GM12878 (cell line): ENCODE measurements around the gene SNRNP27. TPM values are rescaled to one million over a fixed set of nuclear protein-coding genes. Genes with fewer than 3 reads are reported as not detected.

Experiments
- ATAC-seq: fragments of 200-7000 bp; cut with Tn5 transposase; 3 replicates; pipeline ENCODE4 v1.9.1; 2020; ENCODE audit warnings: mild to moderate bottlenecking, moderate library complexity
- BruUV-seq: library from RNA; stranded (reverse); fragments of 400-500 nt; replicated peaks from 2 replicates; lab custom pipeline; 2021; lab: Mats Ljungman, UMichigan
- CTCF ChIA-PET: fragments of 300-600 bp; sonication (Branson Sonifier 250); formaldehyde crosslinking; extraction: SDS; loops from one replicate; lab custom pipeline; 2021; ENCODE audit warnings: inconsistent platforms; lab: Yijun Ruan, JAX
- POLR2A ChIA-PET: fragments of 350-600 bp; formaldehyde crosslinking; extraction: SDS; loops from one replicate; lab custom pipeline; 2021; ENCODE audit warnings: inconsistent platforms; lab: Charles Lee
- RAD21 ChIA-PET: fragments of 300-600 bp; sonication (Branson Sonifier 250); formaldehyde crosslinking; loops from one replicate; lab custom pipeline; 2023; ENCODE audit warnings: antibody characterized with exemption; ENCODE audit not compliant: unreplicated experiment; lab: Charles Lee
- SMC1A ChIA-PET: fragments of 300-600 bp; sonication (Branson Sonifier 250); formaldehyde crosslinking; loops from one replicate; lab custom pipeline; 2023; ENCODE audit not compliant: unreplicated experiment, uncharacterized antibody; lab: Charles Lee
- DNase-seq: peaks from one replicate; pipeline ENCODE4 v3.0.0-alpha.2; 2011; ENCODE audit warnings: low read depth, low spot score
- FAIRE-seq: peaks from 3 replicates; lab custom pipeline; 2011; peaks lifted over from hg19 to GRCh38; lab: Jason Lieb, UNC
- H2AFZ ChIP-seq: 2 replicates; pipeline ENCODE4 v1.6.0; 2011; ENCODE audit warnings: low read depth, low read length, control low read depth; ENCODE audit not compliant: control insufficient read depth
- H3K27ac ChIP-seq: 2 replicates; pipeline ENCODE4 v1.5.1; 2011; ENCODE audit warnings: control low read depth; ENCODE audit not compliant: control insufficient read depth, insufficient read depth
- H3K27me3 ChIP-seq, 2 experiments: replicated peaks in 1 of 2; 2 replicates each; pipeline versions ENCODE4 v1.6.0 to v1.6.1; 2011; ENCODE audit warnings: low read length in 1 of 2; ENCODE audit not compliant: control insufficient read depth in 2 of 2, insufficient read depth in 2 of 2
- H3K36me3 ChIP-seq, 2 experiments: 2 replicates each; pipeline ENCODE4 v1.5.1; 2011; ENCODE audit warnings: low read length in 1 of 2; ENCODE audit not compliant: control insufficient read depth in 2 of 2, insufficient read depth in 2 of 2
- H3K4me1 ChIP-seq: 2 replicates; pipeline ENCODE4 v1.6.1; 2011; ENCODE audit warnings: mild to moderate bottlenecking, low read length, moderate library complexity, mixed read lengths; ENCODE audit not compliant: control insufficient read depth, insufficient read depth
- H3K4me2 ChIP-seq: 2 replicates; pipeline ENCODE4 v1.6.0; 2011; ENCODE audit warnings: control low read depth; ENCODE audit not compliant: control insufficient read depth, insufficient read depth
- H3K4me3 ChIP-seq: fragments of 200-600 bp; sonication (generic); 2 replicates; pipeline ENCODE4 v1.5.1; 2016
- H3K79me2 ChIP-seq: 2 replicates; pipeline ENCODE4 v1.6.0; 2011; ENCODE audit warnings: low read length; ENCODE audit not compliant: control insufficient read depth, insufficient read depth
- H3K9ac ChIP-seq: 2 replicates; pipeline ENCODE4 v1.8.0; 2011; ENCODE audit warnings: low read length, control low read depth, mixed read lengths; ENCODE audit not compliant: control insufficient read depth, insufficient read depth
- H3K9me3 ChIP-seq: replicated peaks from 3 replicates; pipeline ENCODE4 v1.5.1; 2011; ENCODE audit warnings: mild to moderate bottlenecking, low read length; ENCODE audit not compliant: control insufficient read depth, insufficient read depth
- H4K20me1 ChIP-seq: 2 replicates; pipeline ENCODE4 v1.6.0; 2011; ENCODE audit not compliant: control insufficient read depth, insufficient read depth
- ATF7 ChIP-seq: fragments of 450-650 bp; IDR thresholded peaks from 2 replicates; pipeline ENCODE4 v1.6.1; 2016; ENCODE audit warnings: low read depth, mild to moderate bottlenecking
- CBX3 ChIP-seq: fragments of 200-600 bp; sonication (generic); IDR thresholded peaks from 2 replicates; pipeline ENCODE4 v1.6.1; 2016; ENCODE audit warnings: low read depth, borderline replicate concordance
- EGR1 ChIP-seq, 2 experiments: IDR thresholded peaks; 1 replicate in 1 of 2; 2 replicates in 1 of 2; pipeline ENCODE4 v1.6.1; 2011 to 2012; ENCODE audit warnings: low read depth in 2 of 2, low read length in 2 of 2, borderline replicate concordance in 1 of 2, mild to moderate bottlenecking in 1 of 2, moderate library complexity in 1 of 2
- ESRRA ChIP-seq: IDR thresholded peaks from 2 replicates; pipeline ENCODE4 v1.6.1; 2012; ENCODE audit warnings: mild to moderate bottlenecking, low read length, improper control_type of control experiment
- FOS ChIP-seq: IDR thresholded peaks from 3 replicates; pipeline ENCODE4 v1.6.1; 2011; ENCODE audit warnings: borderline replicate concordance; ENCODE audit not compliant: insufficient read length; ENCODE audit errors: extremely low read depth
- HDAC6 ChIP-seq: fragments of 200-600 bp; sonication (generic); IDR thresholded peaks from one replicate; pipeline ENCODE4 v1.8.0; 2017; ENCODE audit warnings: antibody characterized with exemption; ENCODE audit not compliant: unreplicated experiment
- JUNB ChIP-seq: IDR thresholded peaks from 2 replicates; pipeline ENCODE4 v1.6.1; 2016; ENCODE audit warnings: antibody characterized with exemption, mild to moderate bottlenecking
- MXI1 ChIP-seq: fragments of 150-350 bp; IDR thresholded peaks from 2 replicates; pipeline ENCODE4 v1.6.1; 2011; ENCODE audit warnings: low read depth, mild to moderate bottlenecking, inconsistent platforms, low read length, improper control_type of control experiment
- NR2F1 ChIP-seq: fragments of 450-650 bp; conservative IDR thresholded peaks from 2 replicates; pipeline ENCODE4 v1.6.1; 2017; ENCODE audit warnings: mild to moderate bottlenecking
- RAD51 ChIP-seq: fragments of 450-650 bp; IDR thresholded peaks from 2 replicates; pipeline ENCODE4 v1.6.1; 2016; ENCODE audit warnings: moderate library complexity, mild to moderate bottlenecking, inconsistent platforms
- STAT1 ChIP-seq: fragments of 450-650 bp; conservative IDR thresholded peaks from 2 replicates; pipeline ENCODE4 v1.6.1; 2014; ENCODE audit warnings: antibody characterized with exemption, mild to moderate bottlenecking
- TBL1XR1 ChIP-seq: IDR thresholded peaks from 2 replicates; pipeline ENCODE4 v1.6.1; 2012; ENCODE audit warnings: low read depth, low read length, improper control_type of control experiment
- TCF7 ChIP-seq: IDR thresholded peaks from 2 replicates; pipeline ENCODE4 v1.6.1; 2014; ENCODE audit warnings: antibody characterized with exemption, borderline replicate concordance
- ZBED1 ChIP-seq: IDR thresholded peaks from 2 replicates; pipeline ENCODE4 v1.6.1; 2016; ENCODE audit warnings: borderline replicate concordance
- ZZZ3 ChIP-seq: IDR thresholded peaks from 2 replicates; pipeline ENCODE4 v1.6.1; 2011; ENCODE audit warnings: low read depth; ENCODE audit not compliant: control insufficient read depth, insufficient read length
- WGBS: methylation state at CpG from one replicate; pipeline ENCODE4 v1.1.6; 2016; ENCODE audit warnings: low lambda C conversion rate; ENCODE audit not compliant: insufficient replicate concordance, insufficient coverage; ENCODE audit errors: missing lambda C conversion rate; 5-methylcytosine and 5-hydroxymethylcytosine counted together
- in situ Hi-C: fragments of 300-500 bp; cut with MboI; formaldehyde crosslinking; loops from 9 replicates; pipeline ENCODE4 v1.14.3; 2018; ENCODE audit warnings: mixed read lengths
- intact Hi-C: fragments of 100-400 bp; cut with micrococcal nuclease; formaldehyde crosslinking; loops from one replicate; pipeline ENCODE4 v1.14.2; 2022; ENCODE audit not compliant: unreplicated experiment
- polyA plus RNA-seq, 11 experiments: library from polyadenylated mRNA; depleted of rRNA in 4 of 11; unstranded in 6 of 11; stranded (reverse) in 5 of 11; fragments of >200 nt; fragmentation: Nextera tagmentation in 4 of 11; fragmentation: Illumina TruSeq in 1 of 11; extraction: Ambion mirVana in 4 of 11; extraction: Trizol in 1 of 11; gene quantifications; 1 replicate in 1 of 11; 2 replicates in 10 of 11; pipeline versions ENCODE4 v1.2.1 to v1.2.3, GENCODE V29; 2011 to 2016; ENCODE audit warnings: inconsistent platforms in 2 of 11, missing spikeins in 2 of 11, low read depth in 1 of 11
- total RNA-seq, 4 experiments: library from RNA; depleted of rRNA in 3 of 4; stranded (reverse); fragments of >200 nt in 3 of 4; fragmentation: Illumina TruSeq in 1 of 4; extraction: Trizol in 1 of 4; gene quantifications; 2 replicates each; pipeline versions ENCODE4 v1.2.1 to v1.2.3, GENCODE V29; 2013 to 2021
- TF ChIP-seq, protein P1 (sequence below): IDR thresholded peaks from 2 replicates; pipeline ENCODE4 v1.6.1; 2012; ENCODE audit warnings: mild to moderate bottlenecking, low read depth, low read length

Gene SNRNP27
- total and polyA plus RNA-seq, 10 of the 15 experiments (the other 5 are each of a cell fraction or from before 2014, with no cell fraction given) = 30.6 to 89.5 (median 49.2) TPM

DNA sequence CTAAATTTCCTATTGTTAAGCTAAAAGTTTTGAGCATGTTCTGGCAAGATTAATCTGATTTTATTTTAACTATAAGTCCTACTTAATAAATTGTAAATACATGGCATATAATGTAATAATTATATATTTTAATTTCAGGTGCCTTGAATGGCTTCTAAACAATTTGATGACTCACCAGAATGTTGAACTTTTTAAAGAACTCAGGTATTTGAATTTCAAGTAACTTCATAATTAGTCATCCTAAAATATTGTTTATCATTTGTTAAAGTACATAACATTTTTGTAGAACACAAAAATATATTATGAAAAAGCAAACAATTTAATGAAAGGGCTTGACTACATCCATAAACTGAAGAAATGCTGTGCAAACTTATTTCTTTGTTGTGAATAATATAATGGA, 49.8 kb upstream of the SNRNP27 start:
- H4K20me1 ChIP-seq = no peaks in the 10 kb centered on the region
- no peaks in the 10 kb centered on the region for H3K79me2 ChIP-seq
- no peak for DNase-seq
- H3K27ac ChIP-seq = no peak overlapping the region
- in situ Hi-C loops (no loop called here), intact Hi-C loops (no loop called here)
- H3K4me2 ChIP-seq = no peak overlapping the region
- no TSS peak for BruUV-seq
- POLR2A ChIA-PET = no interaction called here
- no peak for FAIRE-seq
- H3K9me3 ChIP-seq = no peaks in the 10 kb centered on the region
- CTCF ChIA-PET = no interaction called here
- RAD21 ChIA-PET = no interaction called here
- H3K27me3 ChIP-seq = no peaks in the 10 kb centered on the region
- H3K9ac ChIP-seq = no peak overlapping the region
- no peak for ATAC-seq
- SMC1A ChIA-PET = interaction anchor here (1.6 kb wide), 1 partner anchor 119 kb away, joined by 3 read pairs; no protein-coding TSS in a partner anchor
- peaks cover 2 to 28% of the 10 kb centered on the region in 2 experiments for H3K36me3 ChIP-seq
- H2AFZ ChIP-seq = no peak overlapping the region
- no peak overlapping the region for H3K4me3 ChIP-seq
- no peaks in the 10 kb centered on the region for H3K4me1 ChIP-seq
- TF ChIP-seq FOS = no peak
- no peak for TF ChIP-seq ESRRA
- TF ChIP-seq EGR1 (IDR thresholded peaks at IDR 0.05; ENCODE audit: borderline replicate concordance in 1 of 2, low read depth in 2 of 2, low read length in 2 of 2) = no peak
- no peak for TF ChIP-seq CBX3
- TF ChIP-seq ATF7 = no peak
- TF ChIP-seq ZBED1 = no peak

DNA sequence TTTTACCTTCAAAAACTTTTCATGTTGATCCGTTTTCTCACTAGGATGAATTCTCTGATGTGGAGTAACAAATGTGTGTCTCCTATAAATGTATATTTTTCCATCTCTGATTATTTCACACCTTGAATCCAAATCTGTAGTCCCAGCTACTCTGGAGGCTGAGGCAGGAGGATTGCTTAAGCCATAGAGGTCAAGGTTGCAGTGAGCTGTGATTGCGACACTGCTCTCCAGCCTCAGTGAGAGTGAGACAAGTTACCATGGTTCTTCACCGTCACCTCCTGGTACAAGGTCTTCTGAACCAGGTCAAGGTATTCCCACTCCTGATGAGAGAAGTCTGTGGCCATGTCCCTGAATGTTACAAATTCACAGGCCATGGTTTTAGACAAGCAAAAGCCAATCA, 49.2 kb upstream of the SNRNP27 start:
- intact Hi-C loops = no loop called here

More for the DNA sequence above, 49.2 kb upstream of the SNRNP27 start:
- H3K9ac ChIP-seq = no peak overlapping the region
- no peaks in the 10 kb centered on the region for H4K20me1 ChIP-seq
- POLR2A ChIA-PET = no interaction called here
- TF ChIP-seq ZZZ3 (no peak), MXI1 (no peak), TBL1XR1 (no peak), JUNB (no peak), HDAC6 (no peak), RAD51 (no peak), NR2F1 (no peak), STAT1 (no peak), TCF7 (no peak)
- TF ChIP-seq, protein P1, sequence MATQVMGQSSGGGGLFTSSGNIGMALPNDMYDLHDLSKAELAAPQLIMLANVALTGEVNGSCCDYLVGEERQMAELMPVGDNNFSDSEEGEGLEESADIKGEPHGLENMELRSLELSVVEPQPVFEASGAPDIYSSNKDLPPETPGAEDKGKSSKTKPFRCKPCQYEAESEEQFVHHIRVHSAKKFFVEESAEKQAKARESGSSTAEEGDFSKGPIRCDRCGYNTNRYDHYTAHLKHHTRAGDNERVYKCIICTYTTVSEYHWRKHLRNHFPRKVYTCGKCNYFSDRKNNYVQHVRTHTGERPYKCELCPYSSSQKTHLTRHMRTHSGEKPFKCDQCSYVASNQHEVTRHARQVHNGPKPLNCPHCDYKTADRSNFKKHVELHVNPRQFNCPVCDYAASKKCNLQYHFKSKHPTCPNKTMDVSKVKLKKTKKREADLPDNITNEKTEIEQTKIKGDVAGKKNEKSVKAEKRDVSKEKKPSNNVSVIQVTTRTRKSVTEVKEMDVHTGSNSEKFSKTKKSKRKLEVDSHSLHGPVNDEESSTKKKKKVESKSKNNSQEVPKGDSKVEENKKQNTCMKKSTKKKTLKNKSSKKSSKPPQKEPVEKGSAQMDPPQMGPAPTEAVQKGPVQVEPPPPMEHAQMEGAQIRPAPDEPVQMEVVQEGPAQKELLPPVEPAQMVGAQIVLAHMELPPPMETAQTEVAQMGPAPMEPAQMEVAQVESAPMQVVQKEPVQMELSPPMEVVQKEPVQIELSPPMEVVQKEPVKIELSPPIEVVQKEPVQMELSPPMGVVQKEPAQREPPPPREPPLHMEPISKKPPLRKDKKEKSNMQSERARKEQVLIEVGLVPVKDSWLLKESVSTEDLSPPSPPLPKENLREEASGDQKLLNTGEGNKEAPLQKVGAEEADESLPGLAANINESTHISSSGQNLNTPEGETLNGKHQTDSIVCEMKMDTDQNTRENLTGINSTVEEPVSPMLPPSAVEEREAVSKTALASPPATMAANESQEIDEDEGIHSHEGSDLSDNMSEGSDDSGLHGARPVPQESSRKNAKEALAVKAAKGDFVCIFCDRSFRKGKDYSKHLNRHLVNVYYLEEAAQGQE = no peak
- CTCF ChIA-PET = no interaction called here
- no peak overlapping the region for H3K4me2 ChIP-seq
- RAD21 ChIA-PET = no interaction called here
- DNase-seq = no peak
- in situ Hi-C loops = no loop called here
- no peaks in the 10 kb centered on the region for H3K27me3 ChIP-seq
- no TSS peak for BruUV-seq
- H3K9me3 ChIP-seq = no peaks in the 10 kb centered on the region
- no peak overlapping the region for H2AFZ ChIP-seq
- no peaks in the 10 kb centered on the region for H3K4me1 ChIP-seq
- WGBS = 82% methylated on average over 3 of the region's 3 CpGs
- no peak for FAIRE-seq
- no peaks in the 10 kb centered on the region for H3K79me2 ChIP-seq
- H3K27ac ChIP-seq = no peak overlapping the region
- ATAC-seq = no peak
- SMC1A ChIA-PET = interaction anchor here (1.4 kb wide), 1 partner anchor 8 kb away, joined by 3 read pairs; no protein-coding TSS in a partner anchor
- H3K4me3 ChIP-seq = no peak overlapping the region
- H3K36me3 ChIP-seq = peaks cover 2 to 28% of the 10 kb centered on the region in 2 experiments
